ENCODE data around the gene RGS21.
A peak's percentile ranks its signal among the peaks of the same experiment; 100 is the strongest.
"Not testable (repeated sequence)": the region's sequence is repeated elsewhere in the genome, so short reads cannot be mapped to it uniquely, and the experiment has no call there.

RGS21 gene, protein sequence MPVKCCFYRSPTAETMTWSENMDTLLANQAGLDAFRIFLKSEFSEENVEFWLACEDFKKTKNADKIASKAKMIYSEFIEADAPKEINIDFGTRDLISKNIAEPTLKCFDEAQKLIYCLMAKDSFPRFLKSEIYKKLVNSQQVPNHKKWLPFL

DNA sequence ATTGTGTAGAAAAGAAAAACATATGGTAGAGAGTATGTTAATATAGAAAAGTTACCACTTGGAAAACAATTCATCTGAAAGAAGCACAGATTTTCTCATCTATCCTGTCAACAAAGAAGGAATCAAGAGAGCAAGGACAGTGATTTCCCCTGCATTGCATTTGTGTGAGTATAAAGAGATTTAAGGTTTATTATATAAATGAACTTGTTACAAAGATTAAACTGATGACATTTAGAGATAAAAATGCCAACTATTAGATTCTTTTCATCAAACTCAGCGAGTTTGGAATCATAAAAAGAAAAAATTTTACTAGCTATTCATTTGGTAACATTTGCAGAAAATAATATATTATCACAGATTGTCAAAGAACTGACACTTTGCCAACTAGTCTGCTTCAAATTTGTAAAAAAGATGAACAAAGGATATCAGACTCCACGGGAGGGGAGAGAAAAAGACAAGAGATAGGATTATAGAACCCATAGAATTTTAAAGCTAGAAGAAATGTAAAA, at the start of gene RGS21:
RGS21 (plus strand) TSS at position 51 of the 509 bp plus-strand sequence. CDS start 26,045 bp downstream, outside the sequence.
- FAIRE-seq, result no peak

DNA sequence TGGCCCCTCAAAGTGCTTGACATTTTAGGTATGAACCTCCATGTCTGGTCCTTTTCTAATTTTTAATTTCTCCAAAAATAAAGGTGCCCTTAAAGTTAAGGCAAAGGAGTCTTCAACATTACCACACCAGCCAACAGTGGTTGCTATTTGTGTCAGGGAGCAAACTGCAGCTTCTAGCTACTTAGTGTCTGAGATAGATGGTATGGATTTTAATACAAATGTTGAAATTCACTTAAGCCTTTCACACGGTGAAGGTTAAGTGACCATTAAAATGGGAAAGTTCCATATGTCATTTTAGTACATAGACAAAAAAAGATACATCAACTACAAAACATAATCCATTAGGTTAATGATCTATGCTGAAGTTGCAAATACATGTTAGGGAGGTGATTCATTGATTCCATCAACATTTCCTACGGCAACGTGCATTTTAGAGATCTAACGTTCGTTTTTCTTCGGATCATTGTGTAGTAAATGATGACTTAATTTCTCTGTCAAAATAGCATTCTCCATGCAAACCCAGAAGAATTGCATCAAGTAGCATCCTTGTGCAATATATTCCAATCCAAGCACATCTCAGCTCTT, 48.2 kb upstream of the RGS21 start:
- FAIRE-seq, result no peak

DNA sequence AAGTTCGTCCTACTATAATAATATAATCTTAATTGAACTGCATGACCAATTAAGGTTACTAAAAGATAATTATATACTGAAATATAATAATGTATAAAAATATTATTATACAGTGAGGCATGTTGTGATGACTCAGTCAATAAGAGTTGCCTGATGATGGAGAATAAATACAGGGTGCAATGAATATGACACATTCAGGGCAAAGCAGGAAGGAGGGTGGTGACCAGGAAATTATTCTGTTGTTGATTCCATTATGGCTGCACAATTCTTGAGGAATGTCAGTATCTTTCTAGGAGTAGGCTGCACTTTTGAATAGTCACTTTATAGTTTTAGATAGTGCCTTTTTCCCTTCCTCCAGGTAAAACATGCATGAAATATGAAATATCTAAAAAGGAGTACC, 46.4 kb upstream of the RGS21 start:
- FAIRE-seq, result no peak

DNA sequence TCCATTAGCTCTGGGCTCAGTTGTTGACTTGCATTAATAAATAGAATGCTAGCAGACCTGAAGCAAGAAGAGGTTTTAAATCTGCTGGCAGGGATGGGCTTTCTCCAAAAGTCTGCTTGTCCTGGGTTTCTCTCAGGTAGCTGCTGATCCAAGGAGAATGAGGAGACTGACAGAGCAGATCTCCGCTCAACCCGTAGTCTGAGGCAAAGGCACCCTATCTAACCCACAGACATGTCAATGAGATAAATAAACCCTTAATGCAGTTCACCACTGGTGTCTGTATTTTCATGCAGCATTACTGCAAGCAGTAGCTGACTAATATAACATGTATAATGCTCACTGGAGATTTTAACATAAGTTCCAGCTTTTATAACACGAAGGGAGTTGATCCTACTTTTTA, 44.1 kb upstream of the RGS21 start:
- FAIRE-seq, result no peak

DNA sequence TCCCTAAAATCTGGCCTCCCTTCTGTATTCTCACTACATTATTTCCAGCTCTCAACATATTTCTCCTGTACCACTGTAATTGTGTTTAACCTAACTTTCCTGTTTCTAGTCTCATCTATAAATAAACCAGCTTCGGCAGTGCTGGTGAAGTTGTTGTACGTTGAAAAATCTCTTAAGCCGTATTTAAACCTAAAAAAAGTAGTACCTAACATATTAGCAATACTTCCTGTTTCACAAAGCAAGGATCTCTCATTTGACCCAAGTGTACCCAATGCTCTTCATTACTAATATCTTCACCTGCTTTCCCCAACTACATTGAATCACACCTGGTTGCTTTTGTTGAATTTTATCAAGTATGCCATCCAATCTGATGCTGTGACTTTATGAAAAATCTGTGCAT, 42.2 kb upstream of the RGS21 start:
- no peak for FAIRE-seq

DNA sequence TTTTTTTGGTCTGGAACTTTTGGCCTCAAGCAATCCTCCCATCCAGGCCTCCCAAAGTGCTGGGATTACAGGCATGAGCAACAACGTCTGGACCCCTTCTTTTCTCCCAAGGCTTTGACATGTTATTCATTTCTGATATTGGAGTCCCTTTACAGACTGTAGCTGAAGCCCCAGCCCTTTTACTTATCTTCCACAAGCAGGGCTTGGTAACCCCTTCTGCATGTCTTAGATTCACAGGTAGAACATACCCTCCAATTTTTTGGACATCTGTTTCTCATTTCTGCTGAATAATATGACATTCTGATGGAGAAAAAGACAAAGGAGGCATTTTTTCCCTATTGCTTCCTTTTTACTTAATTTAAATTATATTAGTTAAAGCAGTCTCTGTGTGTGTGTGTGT, 39.2 kb upstream of the RGS21 start:
- no peak for FAIRE-seq

DNA sequence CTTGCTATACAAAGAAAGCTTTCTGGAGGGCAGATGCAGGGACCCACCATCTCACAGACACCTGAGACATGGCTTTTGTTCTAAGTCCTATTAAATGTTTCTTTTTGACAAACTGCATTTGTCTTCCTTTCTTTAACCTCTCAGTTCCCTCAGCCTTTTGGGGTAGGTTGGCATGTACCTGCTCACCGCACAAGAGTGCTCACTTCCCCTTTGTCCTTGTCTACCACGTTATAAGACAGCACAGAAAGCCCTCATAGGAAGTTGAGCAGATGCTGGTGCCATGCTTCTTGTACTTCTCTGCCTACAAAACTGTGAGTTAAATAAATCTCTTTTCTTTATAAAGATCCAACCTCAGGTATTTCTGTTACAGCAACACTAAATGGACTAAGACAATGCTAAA, 31.9 kb upstream of the RGS21 start:
- no peak for FAIRE-seq

DNA sequence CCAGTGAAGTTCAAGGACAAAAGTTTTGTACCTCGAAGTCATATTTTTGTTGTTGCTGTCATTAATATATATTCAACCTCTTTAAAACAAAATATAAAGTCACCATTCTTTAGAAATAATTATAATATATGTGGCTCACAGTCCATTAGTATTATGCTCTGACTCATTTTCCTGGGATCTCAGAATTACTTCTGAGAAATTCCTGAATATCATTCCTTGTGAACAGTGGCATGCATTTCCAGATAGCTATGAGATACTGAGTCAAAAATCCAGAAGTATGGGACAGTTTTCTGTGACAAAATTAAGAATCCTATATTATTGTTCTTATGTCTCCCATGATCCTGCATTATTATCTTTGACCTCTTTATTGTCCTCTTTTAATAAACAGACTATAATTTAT, 13.8 kb upstream of the RGS21 start:
- no peak for FAIRE-seq

DNA sequence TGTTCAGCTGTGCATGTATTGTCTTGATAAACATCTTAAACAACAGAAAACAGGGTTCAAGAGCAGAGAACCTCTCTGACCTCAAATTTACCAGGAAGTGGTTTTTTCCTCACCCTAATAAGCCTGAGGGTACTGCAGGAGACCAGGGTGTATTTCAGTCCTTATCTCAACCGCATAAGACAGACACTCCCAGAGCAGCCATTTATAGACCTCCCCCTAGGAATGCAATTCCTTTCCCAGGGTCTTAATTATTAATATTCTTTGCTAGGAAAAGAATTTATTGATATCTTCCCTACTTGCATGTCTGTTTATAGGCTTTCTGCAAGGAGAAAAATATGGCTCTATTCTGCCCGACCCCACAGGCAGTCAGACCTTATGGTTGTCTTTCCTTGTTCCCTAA, 8.5 kb upstream of the RGS21 start:
- FAIRE-seq, result not testable (repeated sequence)

DNA sequence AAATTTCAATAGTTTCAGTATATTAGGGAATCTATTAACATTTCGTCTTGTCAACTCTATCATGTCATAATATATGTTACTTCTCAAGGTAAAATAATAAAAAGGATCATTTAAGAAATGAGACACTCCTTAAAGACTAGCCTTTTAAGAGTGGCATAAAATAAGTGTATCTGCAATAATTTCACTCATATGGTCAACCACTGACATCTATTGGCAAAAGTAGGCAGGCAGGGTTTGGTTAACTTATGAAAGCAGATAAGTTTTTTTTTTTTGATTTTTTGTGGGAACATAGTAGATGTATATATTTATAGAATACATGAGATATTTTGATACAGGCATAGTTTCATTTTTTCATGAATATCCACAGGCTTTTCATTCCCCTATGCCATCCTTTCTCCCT, 5.5 kb upstream of the RGS21 start:
- FAIRE-seq, result peak; percentile 9

DNA sequence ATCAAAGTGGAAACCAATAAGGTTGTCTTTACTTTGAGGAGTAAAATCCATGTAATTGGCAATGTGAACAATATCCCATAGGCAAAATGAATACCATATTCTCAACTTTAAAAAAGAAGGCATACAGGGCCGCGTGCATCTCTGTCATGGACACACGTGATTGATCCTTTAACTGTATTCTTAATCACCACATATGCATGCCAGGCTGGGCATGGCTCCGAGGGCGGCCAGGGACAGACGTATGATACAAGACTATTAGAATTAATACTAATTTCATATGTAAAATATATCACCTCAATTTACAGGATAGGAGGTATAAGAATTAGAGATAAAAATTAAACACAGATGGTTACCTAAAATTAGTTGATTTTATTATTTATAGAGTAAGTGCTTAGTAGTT, 11.2 kb downstream of the RGS21 start:
- no peak for FAIRE-seq

DNA sequence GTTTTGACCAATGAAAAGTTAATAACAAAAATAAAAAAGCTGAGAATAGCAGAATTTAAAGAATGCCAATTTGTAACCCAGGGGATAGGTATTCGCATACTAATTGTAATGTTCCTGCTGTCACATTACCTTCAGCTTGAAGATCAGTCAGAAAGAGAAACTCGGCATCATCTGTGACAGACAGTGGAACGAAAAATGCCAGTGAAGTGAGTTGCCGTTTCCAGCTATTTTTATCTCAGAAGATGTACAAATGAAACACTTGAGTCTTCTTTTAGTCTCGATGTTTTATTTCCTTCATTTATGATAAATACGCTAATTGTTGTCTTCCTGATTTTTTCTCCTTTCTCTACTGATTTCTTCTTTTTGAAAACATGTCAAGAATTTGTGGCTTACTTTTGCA, 26.1 kb downstream of the RGS21 start:
- FAIRE-seq, result no peak

DNA sequence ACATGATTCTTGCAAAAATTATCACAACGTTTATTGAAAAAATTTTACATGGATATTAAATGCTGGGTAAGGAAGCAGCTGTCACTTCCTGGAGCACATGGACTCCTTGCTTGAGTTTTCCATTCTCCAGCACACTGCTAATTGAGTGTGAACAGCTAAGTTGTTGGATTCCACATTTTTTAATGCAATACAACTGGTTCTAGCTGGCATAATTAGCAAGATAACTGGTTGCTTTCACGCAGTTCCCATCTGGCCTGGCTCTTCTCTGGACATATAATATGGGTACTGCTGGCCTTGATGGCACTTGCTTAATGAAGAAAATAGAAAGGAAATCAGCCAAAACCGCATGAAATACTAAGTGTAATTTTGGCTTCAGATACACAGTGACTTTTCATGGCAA, 26.6 kb downstream of the RGS21 start:
- no peak for FAIRE-seq

DNA sequence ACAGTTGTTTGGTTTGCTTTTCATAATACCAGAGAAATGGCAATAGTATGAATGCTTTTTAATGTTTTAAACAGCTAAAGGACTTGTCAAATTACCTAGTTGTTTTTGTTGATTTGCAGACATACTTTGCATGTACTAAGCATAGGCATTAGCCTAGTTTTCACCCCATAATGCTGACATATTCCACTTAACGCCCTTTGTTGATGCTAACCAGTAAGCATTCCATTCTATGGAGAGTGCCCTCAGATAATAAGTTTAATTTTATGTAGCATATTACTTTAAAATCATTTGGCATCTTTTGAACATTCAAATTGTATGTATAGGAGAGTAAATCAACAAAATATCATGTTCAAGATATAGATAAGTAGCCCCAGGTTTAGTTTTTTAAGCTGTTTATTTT, 32.5 kb downstream of the RGS21 start:
- no peak for FAIRE-seq

DNA sequence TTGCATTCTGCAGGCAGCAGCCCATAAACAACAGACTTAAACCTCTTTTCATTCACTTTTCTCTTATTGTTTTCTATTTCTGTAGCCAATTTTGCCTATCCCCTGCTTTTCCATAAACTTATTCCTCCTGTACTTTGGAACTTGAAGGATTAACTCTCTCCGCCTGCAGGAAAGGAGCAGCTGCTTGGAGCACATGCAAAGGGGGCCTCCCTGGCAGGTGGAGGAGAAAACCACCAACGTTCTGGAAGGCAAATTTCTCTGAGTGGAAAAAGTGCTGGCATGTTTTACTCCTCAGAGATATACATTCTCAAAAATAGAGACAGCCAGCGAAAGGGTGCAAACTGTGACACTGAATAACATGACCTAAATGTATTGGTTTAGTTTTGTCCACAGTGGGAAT, 33.6 kb downstream of the RGS21 start:
- FAIRE-seq, result no peak

DNA sequence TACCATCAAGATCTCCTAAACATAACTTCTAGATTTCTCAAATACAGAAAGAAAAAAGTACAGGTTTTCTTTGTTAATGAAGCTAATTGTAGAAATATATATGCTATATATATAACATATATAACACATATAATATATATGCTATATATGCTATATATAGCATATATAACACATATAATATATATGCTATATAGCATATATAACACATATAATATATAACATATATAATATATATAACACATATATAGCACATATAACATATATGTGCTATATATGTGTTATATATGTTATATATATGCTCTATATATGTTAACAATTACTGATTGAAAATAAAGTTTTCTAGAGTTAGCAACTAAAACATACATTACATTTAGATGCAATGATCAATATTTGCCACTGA, 34.8 kb downstream of the RGS21 start:
- FAIRE-seq, result no peak

DNA sequence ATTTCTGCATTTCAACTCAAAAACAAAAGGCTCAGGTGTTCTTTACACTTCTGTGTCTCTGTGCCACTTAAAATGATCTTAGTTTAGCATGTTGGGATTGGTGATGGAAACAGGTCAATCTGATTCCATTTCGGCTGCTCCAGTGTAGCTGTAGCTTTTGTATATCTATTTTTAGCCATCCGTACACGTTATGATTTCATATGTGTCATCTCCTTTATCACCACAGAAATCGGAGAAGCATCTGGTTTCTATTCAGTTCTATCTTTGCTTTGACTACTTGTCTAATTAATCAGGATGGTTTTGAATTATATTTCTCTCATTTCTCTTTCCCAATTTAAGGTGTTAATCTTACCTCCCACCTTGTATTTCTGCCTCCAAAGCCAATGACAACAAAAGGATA, 41.1 kb downstream of the RGS21 start:
- FAIRE-seq, result no peak

DNA sequence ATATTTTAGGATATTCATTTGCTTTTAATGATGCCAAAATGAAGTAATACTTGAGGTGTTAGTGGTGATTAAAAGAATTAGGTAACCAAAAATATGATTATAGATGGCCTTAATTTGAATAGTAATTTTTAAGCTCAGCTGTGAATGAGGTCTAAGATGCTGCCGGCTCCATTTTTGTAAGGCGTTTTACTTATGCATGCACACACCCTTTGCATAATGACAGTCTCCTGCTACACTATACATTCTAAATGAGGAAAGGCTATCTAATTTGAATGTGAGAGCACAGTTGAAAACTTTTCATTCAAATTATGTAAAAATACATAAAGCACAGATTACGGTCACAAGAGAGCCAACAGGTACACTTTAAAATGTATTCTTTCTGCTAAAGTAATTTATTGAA, 41.6 kb downstream of the RGS21 start:
- FAIRE-seq, result no peak

DNA sequence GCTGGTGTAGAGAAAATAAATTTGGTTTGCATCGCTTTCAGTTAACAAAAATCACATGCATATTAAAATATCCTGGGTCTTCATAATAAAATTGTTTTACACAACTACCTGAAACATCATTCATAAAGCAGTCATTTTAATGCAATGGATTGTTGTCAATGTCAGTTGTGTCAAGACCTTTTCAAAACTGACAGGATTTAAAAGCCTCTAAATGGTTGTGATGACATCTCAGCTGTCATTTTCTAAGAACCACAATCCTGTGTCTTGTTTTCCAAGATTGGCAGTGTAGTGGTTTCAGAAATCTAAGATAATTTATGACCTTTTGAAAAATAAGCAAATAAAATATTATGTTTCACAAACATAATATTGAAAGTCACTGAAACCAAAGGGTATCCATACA, 42.0 kb downstream of the RGS21 start:
- no peak for FAIRE-seq

DNA sequence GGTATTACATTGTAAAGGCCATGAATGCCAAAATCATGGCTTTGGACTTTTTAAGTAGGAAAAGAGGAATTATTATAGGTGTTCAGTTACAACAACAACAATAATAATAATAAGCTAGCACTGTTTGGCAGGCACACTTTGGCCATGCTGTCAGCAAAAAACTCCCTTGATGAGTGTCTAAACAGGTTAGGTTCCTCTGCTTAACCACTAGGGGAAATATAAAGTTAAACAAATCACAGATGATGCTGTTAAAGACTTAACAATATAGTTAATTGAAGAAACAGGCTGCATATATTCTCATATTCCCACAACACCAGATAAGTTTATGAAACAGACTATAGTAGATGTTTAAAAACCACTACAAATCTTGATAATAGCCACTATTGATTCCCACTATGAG, 46.4 kb downstream of the RGS21 start:
- no peak for FAIRE-seq

DNA sequence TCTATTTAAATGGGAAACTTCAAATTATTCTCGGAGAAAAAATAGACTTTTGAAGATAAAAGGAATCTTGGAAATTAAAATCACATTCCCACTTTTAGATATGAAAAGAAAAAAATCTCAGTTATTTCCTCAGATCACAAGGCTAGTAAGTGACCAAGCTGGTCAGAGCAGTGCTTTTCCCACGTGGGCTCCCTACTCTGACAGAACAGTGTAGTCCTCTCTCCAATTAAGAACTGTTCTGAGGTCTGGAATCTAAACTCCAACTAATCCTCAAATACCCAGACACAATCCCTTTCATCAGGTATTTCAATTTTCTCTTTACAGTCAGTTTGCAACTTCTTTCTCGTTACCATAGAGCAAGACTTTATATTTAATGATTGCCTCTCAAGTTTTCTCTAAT, 50.6 kb downstream of the RGS21 start:
- FAIRE-seq, result no peak

DNA sequence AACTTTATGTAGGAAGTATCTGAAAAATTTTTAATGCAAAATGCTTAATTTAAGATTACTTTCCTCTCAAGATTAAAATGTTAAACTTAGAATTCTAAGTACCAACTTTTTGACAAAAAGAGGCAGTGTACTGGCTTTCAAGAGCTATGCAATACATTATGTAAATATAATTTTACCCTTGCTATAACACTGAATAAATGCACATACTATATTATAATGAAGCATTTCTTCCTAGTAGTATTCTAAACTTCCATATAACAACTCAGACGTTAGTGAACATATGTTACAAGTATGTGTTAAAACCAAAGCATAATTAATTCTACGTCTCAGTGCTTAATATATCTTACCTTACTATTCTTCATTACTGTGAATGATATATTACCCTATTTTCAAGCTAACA, 58.5 kb downstream of the RGS21 start:
- no peak for FAIRE-seq

DNA sequence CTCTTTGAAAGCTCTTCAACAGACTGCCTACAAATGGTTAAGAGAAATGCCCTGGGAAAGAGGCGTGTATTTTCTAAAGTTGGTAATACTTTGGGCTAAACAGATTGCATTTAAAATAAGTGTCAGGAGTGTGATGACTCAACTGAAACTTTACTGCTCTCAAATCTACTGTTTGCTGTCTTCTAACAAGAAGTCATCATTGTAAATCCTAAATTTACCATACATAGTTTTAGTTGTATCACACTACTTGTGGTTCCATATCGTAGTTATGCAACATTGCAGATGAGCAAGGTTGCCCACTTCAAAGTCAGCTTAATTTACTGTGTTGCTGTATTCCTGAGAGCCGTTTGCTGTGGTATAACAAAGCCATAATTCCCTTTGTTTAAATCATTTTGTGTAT, 59.6 kb downstream of the RGS21 start:
- FAIRE-seq, result no peak

DNA sequence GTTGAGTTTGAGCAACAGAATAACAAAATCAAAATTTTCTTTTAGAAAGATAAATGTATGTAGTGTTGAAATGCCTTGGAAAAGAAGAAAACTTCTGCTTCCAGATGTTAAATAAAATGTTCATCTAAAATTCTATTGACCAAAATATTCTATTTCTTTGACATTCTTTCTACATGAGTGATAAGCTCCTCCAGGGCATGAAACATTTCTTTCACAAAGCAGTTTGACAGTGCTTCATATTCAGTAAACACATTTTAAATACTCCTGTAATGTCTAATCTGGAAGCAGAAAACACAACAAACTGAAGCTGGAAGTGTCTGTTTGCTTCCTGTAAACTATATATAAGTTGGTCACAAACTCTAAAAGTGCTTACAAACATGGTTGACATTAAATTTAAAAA, 61.5 kb downstream of the RGS21 start:
- no peak for FAIRE-seq

DNA sequence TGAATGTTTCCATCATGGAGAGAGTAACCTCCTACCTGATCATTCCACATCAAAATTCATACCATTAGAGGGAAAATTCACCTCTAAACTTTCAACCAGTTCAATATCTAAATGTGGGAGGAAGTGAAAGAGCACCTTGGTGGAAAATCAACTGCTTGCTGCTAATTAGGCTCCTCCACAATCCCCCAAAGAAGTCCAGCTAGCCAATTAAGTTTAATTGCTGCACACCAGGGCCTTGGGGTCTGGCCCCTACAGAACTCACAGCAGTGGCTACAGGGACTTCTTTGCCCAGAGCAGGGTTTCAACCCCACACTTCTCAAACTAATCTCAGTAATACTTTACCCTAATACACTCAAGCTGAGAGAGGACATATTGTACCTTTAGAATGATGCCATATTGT, 62.1 kb downstream of the RGS21 start:
- no peak for FAIRE-seq
